Endothelial cell of umbilical vein (primary cell): ENCODE data around the gene POLN. TPM values are rescaled to one million over a fixed set of nuclear protein-coding genes. Genes with fewer than 3 reads are reported as not detected.

Experiments
- BruUV-seq: library from RNA; stranded (reverse); fragments of 400-500 nt; replicated peaks from 2 replicates; lab custom pipeline; 2021; lab: Mats Ljungman, UMichigan
- CTCF ChIA-PET: fragments of 300-600, 350-600 bp; sonication (Branson Sonifier 250); formaldehyde crosslinking; loops from one replicate; lab custom pipeline; 2021; ENCODE audit warnings: antibody characterized with exemption, inconsistent platforms; lab: Charles Lee
- POLR2A ChIA-PET: fragments of 300-600, 350-600 bp; sonication (Branson Sonifier 250); formaldehyde crosslinking; loops from one replicate; lab custom pipeline; 2021; ENCODE audit warnings: antibody characterized with exemption, inconsistent platforms; lab: Charles Lee
- DNase-seq: peaks from one replicate; pipeline ENCODE4 v3.0.0-alpha.2; 2011; ENCODE audit warnings: low read depth, low spot score
- FAIRE-seq: peaks from 2 replicates; lab custom pipeline; 2011; peaks lifted over from hg19 to GRCh38; lab: Jason Lieb, UNC
- H2AFZ ChIP-seq: 2 replicates; pipeline ENCODE4 v1.6.0; 2012; ENCODE audit warnings: low read depth, low read length, control low read depth, inconsistent platforms
- H3K27ac ChIP-seq: 2 replicates; pipeline ENCODE4 v1.5.1; 2011; ENCODE audit warnings: low read depth, mild to moderate bottlenecking, control low read depth, low read length, moderate library complexity; ENCODE audit not compliant: insufficient read depth
- H3K27me3 ChIP-seq, 2 experiments: 2 replicates each; pipeline versions ENCODE4 v1.6.0 to v1.6.1; 2011; ENCODE audit warnings: low read length in 2 of 2, mixed read lengths in 1 of 2; ENCODE audit not compliant: control insufficient read depth in 2 of 2, insufficient read depth in 2 of 2
- H3K36me3 ChIP-seq, 2 experiments: 2 replicates in 1 of 2; 3 replicates in 1 of 2; pipeline ENCODE4 v1.5.1; 2011; ENCODE audit warnings: low read length in 2 of 2, mild to moderate bottlenecking in 1 of 2, moderate library complexity in 1 of 2; ENCODE audit not compliant: control insufficient read depth in 2 of 2, insufficient read depth in 2 of 2; ENCODE audit errors: extremely low read depth in 1 of 2
- H3K4me1 ChIP-seq: 3 replicates; pipeline ENCODE4 v1.5.1; 2011; ENCODE audit warnings: mild to moderate bottlenecking, low read length; ENCODE audit not compliant: control insufficient read depth, insufficient read depth; ENCODE audit errors: extremely low read depth
- H3K4me2 ChIP-seq: 2 replicates; pipeline ENCODE4 v1.6.1; 2011; ENCODE audit warnings: low read length, control low read depth, mixed read lengths; ENCODE audit not compliant: insufficient read depth
- H3K4me3 ChIP-seq, 3 experiments: fragments of 200-600 bp in 1 of 3; sonication (generic), shearing (Covaris generic) in 1 of 3; replicated peaks in 1 of 3; 2 replicates each; pipeline ENCODE4 v1.5.1; 2011 to 2016; ENCODE audit warnings: control low read depth in 3 of 3, low read length in 3 of 3, mild to moderate bottlenecking in 2 of 3, inconsistent platforms in 1 of 3, low read depth in 1 of 3, moderate library complexity in 1 of 3; ENCODE audit not compliant: insufficient read depth in 1 of 3
- H3K79me2 ChIP-seq: 2 replicates; pipeline ENCODE4 v1.6.0; 2012; ENCODE audit warnings: low read length, inconsistent platforms; ENCODE audit not compliant: control insufficient read depth, insufficient read depth
- H3K9ac ChIP-seq: replicated peaks from 2 replicates; pipeline ENCODE3; 2011; ENCODE audit warnings: low read length, control low read depth; ENCODE audit not compliant: insufficient read depth; ENCODE audit errors: extremely low read depth
- H3K9me1 ChIP-seq: replicated peaks from 3 replicates; pipeline ENCODE4 v1.6.0; 2011; ENCODE audit warnings: mild to moderate bottlenecking, low read length; ENCODE audit not compliant: control insufficient read depth, insufficient read depth; ENCODE audit errors: extremely low read depth
- H3K9me3 ChIP-seq: replicated peaks from 2 replicates; pipeline ENCODE4 v1.5.1; 2012; ENCODE audit warnings: low read length, inconsistent platforms; ENCODE audit not compliant: control insufficient read depth, insufficient read depth
- H4K20me1 ChIP-seq: replicated peaks from 2 replicates; pipeline ENCODE3; 2011; ENCODE audit warnings: mild to moderate bottlenecking, low read length; ENCODE audit not compliant: control insufficient read depth, insufficient read depth; ENCODE audit errors: extremely low read depth
- CTCF ChIP-seq, 2 donors: IDR thresholded peaks; 1 replicate in 1 of 2; 2 replicates in 1 of 2; pipeline ENCODE4 v1.5.1; 2011; ENCODE audit warnings: low read length in 2 of 2, mild to moderate bottlenecking in 2 of 2, moderate library complexity in 2 of 2, control low read depth in 1 of 2, inconsistent platforms in 1 of 2, low read depth in 1 of 2; ENCODE audit not compliant: insufficient read depth in 1 of 2; ENCODE audit errors: extremely low read depth in 1 of 2
- EZH2 ChIP-seq: IDR thresholded peaks from 2 replicates; pipeline ENCODE4 v1.6.1; 2012; ENCODE audit warnings: borderline replicate concordance, low read depth, mild to moderate bottlenecking, moderate library complexity, low read length, inconsistent platforms; ENCODE audit not compliant: severe bottlenecking
- FOS ChIP-seq: IDR thresholded peaks from 2 replicates; pipeline ENCODE4 v1.6.1; 2011; ENCODE audit warnings: mild to moderate bottlenecking, low read length, moderate library complexity, borderline replicate concordance; ENCODE audit not compliant: insufficient read depth
- GATA2 ChIP-seq: IDR thresholded peaks from 2 replicates; pipeline ENCODE4 v1.7.0; 2011; ENCODE audit warnings: low read depth, mild to moderate bottlenecking, moderate library complexity, mixed read lengths, low read length; ENCODE audit not compliant: insufficient read length, insufficient read depth
- JUN ChIP-seq: IDR thresholded peaks from 2 replicates; pipeline ENCODE4 v1.6.1; 2011; ENCODE audit warnings: borderline replicate concordance, low read depth; ENCODE audit not compliant: insufficient read length, insufficient read depth
- MAX ChIP-seq: IDR thresholded peaks from 2 replicates; pipeline ENCODE4 v1.6.1; 2011; ENCODE audit not compliant: insufficient read depth, insufficient read length
- MYC ChIP-seq: IDR thresholded peaks from one replicate; pipeline ENCODE4 v1.6.1; 2011; ENCODE audit warnings: mild to moderate bottlenecking, low read depth, low read length
- POLR2A ChIP-seq: IDR thresholded peaks from 2 replicates; pipeline ENCODE4 v1.6.1; 2012; ENCODE audit warnings: low read depth, mild to moderate bottlenecking, control low read depth, low read length
- POLR2AphosphoS5 ChIP-seq: IDR thresholded peaks from 2 replicates; pipeline ENCODE4 v1.6.1; 2012; ENCODE audit warnings: low read depth, mild to moderate bottlenecking, control low read depth, low read length, moderate library complexity; ENCODE audit not compliant: insufficient read depth
- dilution Hi-C: fragments of 300-500 bp; cut with MboI; formaldehyde crosslinking; loops from one replicate; pipeline ENCODE4 v1.15.0; 2019; ENCODE audit warnings: low sequenced_read_pairs; ENCODE audit not compliant: extremely low pct_ligation_motif_present
- intact Hi-C: fragments of 100-400 bp; cut with micrococcal nuclease; formaldehyde crosslinking; loops from one replicate; pipeline ENCODE4 v1.10.0; 2022
- polyA plus RNA-seq, 4 experiments: library from polyadenylated mRNA; depleted of rRNA in 3 of 4; stranded (reverse) in 3 of 4; unstranded in 1 of 4; fragments of >200 nt; gene quantifications; 2 replicates each; pipeline versions ENCODE4 v1.2.1 to v1.2.3, GENCODE V29; 2011 to 2012; ENCODE audit warnings: missing spikeins in 1 of 4
- total RNA-seq: library from RNA; stranded (reverse); gene quantifications from 2 replicates; pipeline ENCODE4 v1.2.3, GENCODE V29; 2021

POLN gene
- total and polyA plus RNA-seq, 2 donors (not counting 3 experiments of a cell fraction or from before 2014, with no cell fraction given): 1.3 to 4.2 TPM

- DNase-seq (no peak), FAIRE-seq (no peak)
- no peak for TF ChIP-seq EZH2
- no peak for TF ChIP-seq JUN
- no peak for TF ChIP-seq MAX
- no peak for TF ChIP-seq GATA2
- TF ChIP-seq POLR2A: no peak
- TF ChIP-seq POLR2AphosphoS5: no peak
- no peak for TF ChIP-seq CTCF (IDR thresholded peaks at IDR 0.05; ENCODE audit: extremely low read depth in 1 of 2, insufficient read depth in 1 of 2, low read depth in 1 of 2, low read length in 2 of 2)
- no peak for TF ChIP-seq MYC
- TF ChIP-seq FOS: no peak
- no TSS peak for BruUV-seq
- H3K9me3 ChIP-seq: no peaks in the 10 kb centered on the region
- CTCF ChIA-PET: no interaction called here
- H4K20me1 ChIP-seq: no peaks in the 10 kb centered on the region
- no peaks in the 10 kb centered on the region for H3K36me3 ChIP-seq
- dilution Hi-C loops: no loop called here
- no peaks in the 10 kb centered on the region for H3K79me2 ChIP-seq
- intact Hi-C loops: no loop called here
- H3K27me3 ChIP-seq: no peaks in the 10 kb centered on the region
- H3K27ac ChIP-seq: no peak overlapping the region
- POLR2A ChIA-PET: no interaction called here
- no peak overlapping the region for H3K4me2 ChIP-seq
- H3K9me1 ChIP-seq: no peaks in the 10 kb centered on the region
- no peak overlapping the region for H2AFZ ChIP-seq
- H3K9ac ChIP-seq: no peak overlapping the region
- H3K4me1 ChIP-seq: no peaks in the 10 kb centered on the region
- no peak overlapping the region for H3K4me3 ChIP-seq
These were observed 175.1 kb downstream of the POLN start for GRCh38 chr4:2066571-2067445.
